Measurements from ENCODE around the gene DIS3L2.

DIS3L2 gene

DNA sequence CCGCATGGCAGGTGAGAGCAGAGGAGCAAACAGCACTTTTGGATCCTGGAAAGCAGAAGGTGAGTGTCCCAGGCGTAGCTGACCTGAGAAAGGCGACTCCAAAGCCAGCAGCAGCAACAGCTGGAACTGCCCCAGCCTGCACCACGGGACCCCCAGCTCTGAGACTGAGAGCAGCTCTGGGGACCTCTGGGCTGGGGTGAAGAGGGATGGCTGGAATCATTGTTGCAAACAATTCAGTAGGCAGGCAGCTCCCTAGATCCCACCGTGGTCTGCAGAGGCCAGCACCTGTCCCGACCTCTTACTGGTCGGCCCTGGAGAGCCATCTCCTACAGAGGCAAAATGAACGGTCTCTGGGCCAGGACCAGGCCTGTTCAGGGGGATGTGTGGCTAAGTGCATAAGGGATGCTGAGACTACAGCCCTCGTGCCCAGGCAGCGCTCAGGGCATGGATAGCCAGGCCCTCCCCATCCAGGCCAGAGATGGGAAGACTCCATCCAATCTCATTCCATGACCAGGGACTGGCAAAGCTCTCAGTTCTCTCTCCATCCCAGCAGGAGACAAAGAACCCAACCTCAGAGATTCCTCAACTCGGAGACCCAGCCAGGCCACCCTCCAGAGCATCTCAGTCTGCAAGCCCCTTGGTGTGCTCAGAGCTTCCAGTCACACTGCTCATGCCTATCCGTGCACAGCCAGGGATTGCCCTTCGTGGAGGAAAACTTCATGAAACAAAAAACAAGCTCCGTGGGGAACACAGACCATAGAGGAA lies 378.8 kb downstream of the DIS3L2 start:
- no peak overlapping the region for H3K27ac ChIP-seq (ENCODE audit: poor library complexity, severe bottlenecking)
- no peaks in the 10 kb centered on the region for H3K36me3 ChIP-seq (ENCODE audit: low read depth)
- no peak overlapping the region for H3K4me3 ChIP-seq (ENCODE audit: severe bottlenecking)
- TF ChIP-seq, protein P1, sequence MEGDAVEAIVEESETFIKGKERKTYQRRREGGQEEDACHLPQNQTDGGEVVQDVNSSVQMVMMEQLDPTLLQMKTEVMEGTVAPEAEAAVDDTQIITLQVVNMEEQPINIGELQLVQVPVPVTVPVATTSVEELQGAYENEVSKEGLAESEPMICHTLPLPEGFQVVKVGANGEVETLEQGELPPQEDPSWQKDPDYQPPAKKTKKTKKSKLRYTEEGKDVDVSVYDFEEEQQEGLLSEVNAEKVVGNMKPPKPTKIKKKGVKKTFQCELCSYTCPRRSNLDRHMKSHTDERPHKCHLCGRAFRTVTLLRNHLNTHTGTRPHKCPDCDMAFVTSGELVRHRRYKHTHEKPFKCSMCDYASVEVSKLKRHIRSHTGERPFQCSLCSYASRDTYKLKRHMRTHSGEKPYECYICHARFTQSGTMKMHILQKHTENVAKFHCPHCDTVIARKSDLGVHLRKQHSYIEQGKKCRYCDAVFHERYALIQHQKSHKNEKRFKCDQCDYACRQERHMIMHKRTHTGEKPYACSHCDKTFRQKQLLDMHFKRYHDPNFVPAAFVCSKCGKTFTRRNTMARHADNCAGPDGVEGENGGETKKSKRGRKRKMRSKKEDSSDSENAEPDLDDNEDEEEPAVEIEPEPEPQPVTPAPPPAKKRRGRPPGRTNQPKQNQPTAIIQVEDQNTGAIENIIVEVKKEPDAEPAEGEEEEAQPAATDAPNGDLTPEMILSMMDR (IDR thresholded peaks at IDR 0.05; ENCODE audit: poor library complexity, severe bottlenecking), result no peak
- DNase-seq (ENCODE audit: low spot score), result peak; percentile 29
- H3K4me1 ChIP-seq (ENCODE audit: insufficient read depth, poor library complexity, severe bottlenecking), result no peaks in the 10 kb centered on the region
- ATAC-seq (ENCODE audit: low read depth), result no peak
- H3K27me3 ChIP-seq (ENCODE audit: insufficient read depth, poor library complexity, severe bottlenecking), result peaks cover 5% of the 10 kb centered on the region
- no peaks in the 10 kb centered on the region for H3K9me3 ChIP-seq (ENCODE audit: severe bottlenecking)

DNA sequence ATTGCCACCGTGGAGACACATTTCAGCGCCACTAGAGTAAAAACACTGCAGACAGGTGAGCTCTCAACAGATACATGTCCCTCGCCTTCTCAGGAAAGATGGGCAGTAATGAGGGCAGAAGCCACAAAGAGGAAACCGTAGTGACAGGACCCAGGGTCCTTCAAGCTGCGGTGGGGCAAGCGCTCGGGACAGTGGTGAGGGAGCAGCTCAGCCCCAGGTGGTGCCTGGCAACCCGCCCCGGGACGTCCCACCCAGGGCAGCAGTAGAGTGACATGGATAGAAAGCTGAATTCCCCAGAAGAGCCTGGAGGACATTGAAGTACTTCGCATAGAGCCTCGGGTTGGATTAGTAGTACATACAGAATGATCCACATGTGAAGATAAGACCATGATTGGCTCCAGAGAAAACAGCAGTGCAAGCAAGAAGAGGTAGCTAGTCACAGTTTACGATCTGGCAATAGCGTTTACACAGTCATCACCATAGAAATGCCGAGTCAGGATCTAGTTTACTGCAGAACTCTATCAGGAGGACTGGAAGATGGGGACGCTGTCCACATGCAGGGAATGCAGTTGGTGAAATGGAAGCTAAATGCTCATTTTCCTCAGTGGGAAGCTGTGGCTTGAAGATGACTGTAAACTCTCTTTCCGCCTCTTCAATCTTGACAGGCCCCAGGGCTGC lies 379.7 kb downstream of the DIS3L2 start:
- Histone ChIP-seq H3K9me3 (ENCODE audit: severe bottlenecking) (no peaks in the 10 kb centered on the region), H3K4me3 (ENCODE audit: severe bottlenecking) (no peak overlapping the region), H3K27ac (ENCODE audit: poor library complexity, severe bottlenecking) (no peak overlapping the region), H3K4me1 (ENCODE audit: insufficient read depth, poor library complexity, severe bottlenecking) (no peaks in the 10 kb centered on the region), H3K36me3 (ENCODE audit: low read depth) (no peaks in the 10 kb centered on the region), H3K27me3 (ENCODE audit: insufficient read depth, poor library complexity, severe bottlenecking) (peaks cover 5% of the 10 kb centered on the region)
- DNase-seq (ENCODE audit: low spot score) (peak; percentile 32), ATAC-seq (ENCODE audit: low read depth) (no peak)
- TF ChIP-seq, protein P1 (IDR thresholded peaks at IDR 0.05; ENCODE audit: poor library complexity, severe bottlenecking), result no peak

DNA sequence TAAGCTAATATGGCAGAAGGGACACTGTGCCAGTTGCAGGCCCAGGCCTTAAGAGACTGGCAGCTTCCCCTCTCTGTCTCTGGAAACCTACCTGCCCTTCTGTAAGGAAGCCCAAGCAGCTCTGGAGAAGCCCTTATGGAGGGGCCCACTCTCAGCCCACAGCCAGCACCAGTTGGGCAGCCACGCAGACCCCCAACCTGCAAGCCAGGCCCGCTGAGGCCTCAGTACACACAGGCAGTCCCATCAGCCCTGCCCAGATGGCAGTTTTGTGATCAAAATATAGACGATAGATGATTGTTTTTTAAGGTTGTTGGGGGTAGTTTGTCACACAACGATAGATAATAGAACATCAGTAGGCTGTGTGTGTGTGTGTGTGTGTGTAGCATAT lies 380.2 kb downstream of the DIS3L2 start:
- H3K27ac ChIP-seq (ENCODE audit: poor library complexity, severe bottlenecking), result no peak overlapping the region
- TF ChIP-seq, protein P1 (IDR thresholded peaks at IDR 0.05; ENCODE audit: poor library complexity, severe bottlenecking), result no peak

DNA sequence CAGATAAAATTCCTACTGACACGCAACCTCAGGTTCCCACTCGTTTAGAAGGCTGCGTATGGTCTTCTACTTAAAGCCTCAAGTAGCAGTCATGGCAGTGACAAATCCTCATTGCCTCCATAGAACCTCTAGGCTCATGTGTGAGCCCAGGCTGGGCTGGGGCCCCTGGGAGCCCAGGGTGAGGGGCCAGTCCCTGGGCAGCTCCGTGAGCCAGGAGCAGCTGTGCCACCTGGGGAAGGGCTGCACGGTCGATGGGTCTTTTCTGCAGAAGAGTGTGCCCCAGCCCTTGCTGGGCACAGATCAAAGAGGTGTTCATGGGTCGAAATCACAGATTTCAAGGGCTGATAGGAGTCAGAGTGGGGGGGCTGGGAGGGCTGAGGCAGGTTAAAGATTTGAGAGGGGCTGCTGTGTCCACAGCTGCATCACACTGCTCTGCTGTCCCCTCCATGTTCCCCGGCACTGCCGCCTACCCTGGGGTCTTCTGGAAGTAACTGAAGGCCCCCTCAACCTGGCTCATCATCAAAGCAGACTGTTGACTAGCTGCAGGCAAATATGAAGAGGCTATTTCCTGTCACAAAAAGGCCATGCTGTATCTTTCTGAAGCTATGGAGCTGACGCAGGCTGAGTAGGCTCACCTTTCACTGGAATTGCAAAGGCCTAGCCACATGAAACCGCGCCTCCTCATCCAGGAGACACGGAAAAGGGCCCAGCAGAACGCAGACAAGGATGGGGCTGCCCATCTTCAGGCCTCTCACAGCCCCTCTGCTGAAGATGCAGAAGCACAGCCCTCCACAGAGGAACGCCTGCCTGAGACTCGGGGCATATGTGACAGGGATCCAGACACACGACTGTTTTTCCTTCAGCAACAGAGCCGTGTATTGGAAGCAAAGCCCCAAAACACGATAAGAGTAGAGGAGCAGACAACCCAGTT lies 381.4 kb downstream of the DIS3L2 start:
- no peak for ATAC-seq (ENCODE audit: low read depth)
- Histone ChIP-seq H3K4me1 (ENCODE audit: insufficient read depth, poor library complexity, severe bottlenecking) (no peaks in the 10 kb centered on the region), H3K27ac (ENCODE audit: poor library complexity, severe bottlenecking) (no peak overlapping the region), H3K27me3 (ENCODE audit: insufficient read depth, poor library complexity, severe bottlenecking) (peaks cover 5% of the 10 kb centered on the region), H3K9me3 (ENCODE audit: severe bottlenecking) (no peaks in the 10 kb centered on the region), H3K36me3 (ENCODE audit: low read depth) (no peaks in the 10 kb centered on the region), H3K4me3 (ENCODE audit: severe bottlenecking) (no peak overlapping the region)
- TF ChIP-seq, protein P1 (IDR thresholded peaks at IDR 0.05; ENCODE audit: poor library complexity, severe bottlenecking), result no peak
- peak; percentile 19 for DNase-seq (ENCODE audit: low spot score)

More for the DNA sequence above, 380.2 kb downstream of the DIS3L2 start:
- ATAC-seq (ENCODE audit: low read depth) (no peak), DNase-seq (ENCODE audit: low spot score) (peak; percentile 19)
- peaks cover 5% of the 10 kb centered on the region for H3K27me3 ChIP-seq (ENCODE audit: insufficient read depth, poor library complexity, severe bottlenecking)
- no peak overlapping the region for H3K4me3 ChIP-seq (ENCODE audit: severe bottlenecking)
- H3K36me3 ChIP-seq (ENCODE audit: low read depth), result no peaks in the 10 kb centered on the region
- H3K9me3 ChIP-seq (ENCODE audit: severe bottlenecking), result no peaks in the 10 kb centered on the region
- H3K4me1 ChIP-seq (ENCODE audit: insufficient read depth, poor library complexity, severe bottlenecking), result no peaks in the 10 kb centered on the region
